Measurements from ENCODE around the gene GEMIN2.
"Not testable (repeated sequence)": the region's sequence is repeated elsewhere in the genome, so short reads cannot be mapped to it uniquely, and the experiment has no call there.

Gene GEMIN2

DNA sequence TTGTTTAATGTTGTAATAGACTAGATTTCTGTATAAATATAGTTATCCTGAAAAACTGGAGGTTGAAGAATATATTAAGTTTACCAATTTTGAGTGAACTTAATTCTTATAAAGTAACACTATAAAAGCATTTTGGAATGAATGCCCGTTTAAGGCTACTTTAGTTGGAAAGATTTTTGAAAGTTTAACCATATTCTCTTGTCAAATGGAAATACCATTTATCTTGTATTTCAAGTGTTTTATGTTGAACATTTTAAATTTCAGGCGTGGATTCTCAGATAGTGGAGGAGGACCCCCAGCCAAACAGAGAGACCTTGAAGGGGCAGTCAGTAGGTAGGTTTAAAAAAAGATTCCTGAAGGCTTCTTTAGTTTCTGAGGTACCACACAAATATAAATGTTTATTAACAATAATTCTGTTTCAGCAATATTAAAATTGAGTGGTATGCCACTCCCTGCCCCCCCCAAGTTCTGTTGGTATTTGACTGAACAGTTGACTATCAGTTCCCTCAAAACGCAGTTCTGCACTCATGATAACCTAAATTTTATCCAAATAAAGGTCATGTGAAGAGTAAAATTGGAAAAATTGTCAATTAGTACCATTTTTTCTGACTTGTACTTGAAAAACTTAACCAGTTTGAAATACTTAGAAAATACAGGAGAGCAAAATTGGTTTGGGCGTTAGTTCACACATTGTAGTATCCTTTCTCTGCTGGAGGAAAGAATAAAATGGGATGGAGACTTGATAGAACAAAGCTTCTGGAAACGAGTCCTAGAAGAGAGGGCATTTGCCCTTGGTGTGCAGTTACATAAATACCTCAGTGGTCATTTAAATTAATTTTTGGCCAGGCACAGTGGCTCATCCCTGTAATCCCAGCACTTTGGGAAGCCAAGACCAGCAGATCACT, 62.4 kb downstream of the GEMIN2 start:
- DNase-seq (ENCODE audit: low spot score in 2 of 2) (no peak), ATAC-seq (ENCODE audit: low read depth) (no peak)
- peak overlapping the region; percentile 95 for H3K4me3 Mint-ChIP-seq
- H3K4me1 Mint-ChIP-seq, result peaks cover 7% of the 10 kb centered on the region
- H3K9me3 Mint-ChIP-seq, result no peaks in the 10 kb centered on the region
- no peaks in the 10 kb centered on the region for H3K27me3 Mint-ChIP-seq
- peak overlapping the region; percentile 98 for H3K27ac Mint-ChIP-seq
- H3K36me3 Mint-ChIP-seq, result peaks cover 17% of the 10 kb centered on the region

DNA sequence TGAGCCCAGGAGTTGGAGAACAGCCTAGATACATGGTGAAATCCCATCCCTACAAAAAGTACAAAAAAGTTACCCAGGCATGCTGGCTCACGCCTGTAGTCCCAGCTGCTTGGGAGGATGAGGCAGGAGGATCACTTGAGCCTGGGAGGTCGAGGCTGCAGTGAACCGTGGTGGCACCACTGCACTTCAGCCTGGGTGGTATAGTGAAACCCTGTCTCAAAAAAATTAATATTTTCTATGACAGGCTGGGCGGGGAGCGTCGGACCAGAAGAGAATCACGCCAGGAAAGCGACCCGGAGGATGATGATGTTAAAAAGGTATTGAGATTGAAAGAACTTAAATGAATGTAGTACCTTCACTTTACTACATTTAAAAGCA, 63.0 kb downstream of the GEMIN2 start:
- DNase-seq (ENCODE audit: low spot score in 2 of 2) (no peak), ATAC-seq (ENCODE audit: low read depth) (no peak)
- H3K4me1 Mint-ChIP-seq, result peaks cover 7% of the 10 kb centered on the region
- peak overlapping the region; percentile 38 for H3K27ac Mint-ChIP-seq
- no peaks in the 10 kb centered on the region for H3K9me3 Mint-ChIP-seq
- no peaks in the 10 kb centered on the region for H3K27me3 Mint-ChIP-seq
- H3K36me3 Mint-ChIP-seq, result peaks cover 17% of the 10 kb centered on the region
- no peak overlapping the region for H3K4me3 Mint-ChIP-seq

DNA sequence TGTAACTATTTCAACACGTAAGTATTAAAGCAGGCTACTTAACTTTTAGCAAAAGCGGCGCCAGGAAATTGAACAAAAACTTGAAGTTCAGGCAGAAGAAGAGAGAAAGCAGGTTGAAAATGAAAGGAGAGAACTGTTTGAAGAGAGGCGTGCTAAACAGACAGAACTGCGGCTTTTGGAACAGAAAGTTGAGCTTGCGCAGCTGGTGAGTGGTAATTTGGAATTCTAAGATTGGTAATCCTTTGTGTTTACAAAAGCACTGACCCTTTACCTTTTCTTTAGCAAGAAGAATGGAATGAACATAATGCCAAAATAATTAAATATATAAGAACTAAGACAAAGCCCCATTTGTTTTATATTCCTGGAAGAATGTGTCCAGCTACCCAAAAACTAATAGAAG, 64.9 kb downstream of the GEMIN2 start:
- Mint-ChIP-seq H3K9me3 (no peaks in the 10 kb centered on the region), H3K4me3 (no peak overlapping the region), H3K36me3 (peaks cover 21% of the 10 kb centered on the region), H3K4me1 (peaks cover 6% of the 10 kb centered on the region), H3K27ac (no peak overlapping the region), H3K27me3 (no peaks in the 10 kb centered on the region)
- DNase-seq (ENCODE audit: low spot score in 2 of 2) (no peak), ATAC-seq (ENCODE audit: low read depth) (no peak)

DNA sequence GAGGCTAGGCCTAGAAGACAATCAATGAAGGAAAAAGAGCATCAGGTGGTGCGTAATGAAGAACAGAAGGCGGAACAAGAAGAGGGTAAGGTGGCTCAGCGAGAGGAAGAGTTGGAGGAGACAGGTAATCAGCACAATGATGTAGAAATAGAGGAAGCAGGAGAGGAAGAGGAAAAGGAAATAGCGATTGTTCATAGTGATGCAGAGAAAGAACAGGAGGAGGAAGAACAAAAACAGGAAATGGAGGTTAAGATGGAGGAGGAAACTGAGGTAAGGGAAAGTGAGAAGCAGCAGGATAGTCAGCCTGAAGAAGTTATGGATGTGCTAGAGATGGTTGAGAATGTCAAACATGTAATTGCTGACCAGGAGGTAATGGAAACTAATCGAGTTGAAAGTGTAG, 66.4 kb downstream of the GEMIN2 start:
- Mint-ChIP-seq H3K27ac (no peak overlapping the region), H3K9me3 (no peaks in the 10 kb centered on the region), H3K36me3 (peaks cover 22% of the 10 kb centered on the region), H3K4me3 (no peak overlapping the region), H3K27me3 (no peaks in the 10 kb centered on the region), H3K4me1 (peaks cover 2% of the 10 kb centered on the region)
- DNase-seq (ENCODE audit: low spot score in 2 of 2), result no peak
- ATAC-seq (ENCODE audit: low read depth), result no peak

DNA sequence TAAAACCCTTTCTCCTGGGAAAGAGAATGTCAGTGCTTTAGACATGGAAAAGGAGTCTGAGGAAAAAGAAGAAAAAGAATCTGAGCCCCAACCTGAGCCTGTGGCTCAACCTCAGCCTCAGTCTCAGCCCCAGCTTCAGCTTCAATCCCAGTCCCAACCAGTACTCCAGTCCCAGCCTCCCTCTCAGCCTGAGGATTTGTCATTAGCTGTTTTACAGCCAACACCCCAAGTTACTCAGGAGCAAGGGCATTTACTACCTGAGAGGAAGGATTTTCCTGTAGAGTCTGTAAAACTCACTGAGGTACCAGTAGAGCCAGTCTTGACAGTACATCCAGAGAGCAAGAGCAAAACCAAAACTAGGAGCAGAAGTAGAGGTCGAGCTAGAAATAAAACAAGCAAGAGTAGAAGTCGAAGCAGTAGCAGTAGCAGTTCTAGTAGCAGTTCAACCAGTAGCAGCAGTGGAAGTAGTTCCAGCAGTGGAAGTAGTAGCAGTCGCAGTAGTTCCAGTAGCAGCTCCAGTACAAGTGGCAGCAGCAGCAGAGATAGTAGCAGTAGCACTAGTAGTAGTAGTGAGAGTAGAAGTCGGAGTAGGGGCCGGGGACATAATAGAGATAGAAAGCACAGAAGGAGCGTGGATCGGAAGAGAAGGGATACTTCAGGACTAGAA, 67.0 kb downstream of the GEMIN2 start:
- no peak for DNase-seq (ENCODE audit: low spot score in 2 of 2)
- ATAC-seq (ENCODE audit: low read depth), result no peak
- H3K27ac Mint-ChIP-seq, result no peak overlapping the region

DNA sequence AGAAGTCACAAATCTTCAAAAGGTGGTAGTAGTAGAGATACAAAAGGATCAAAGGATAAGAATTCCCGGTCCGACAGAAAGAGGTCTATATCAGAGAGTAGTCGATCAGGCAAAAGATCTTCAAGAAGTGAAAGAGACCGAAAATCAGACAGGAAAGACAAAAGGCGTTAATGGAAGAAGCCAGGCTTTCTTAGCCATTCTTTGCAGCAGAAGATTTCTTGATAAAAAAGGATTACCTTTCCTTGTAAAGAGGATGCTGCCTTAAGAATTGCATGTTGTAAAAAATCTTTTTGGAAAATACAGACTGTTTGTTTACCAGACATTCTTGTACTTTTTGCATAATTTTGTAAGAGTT, 67.5 kb downstream of the GEMIN2 start:
- ATAC-seq (ENCODE audit: low read depth) (no peak), DNase-seq (ENCODE audit: low spot score in 2 of 2) (no peak)
- Mint-ChIP-seq H3K4me3 (no peak overlapping the region), H3K4me1 (peaks cover 2% of the 10 kb centered on the region), H3K27ac (no peak overlapping the region), H3K36me3 (peaks cover 23% of the 10 kb centered on the region), H3K27me3 (no peaks in the 10 kb centered on the region), H3K9me3 (no peaks in the 10 kb centered on the region)

More for the DNA sequence above, 67.0 kb downstream of the GEMIN2 start:
- Mint-ChIP-seq H3K4me1 (no peaks in the 10 kb centered on the region), H3K36me3 (peaks cover 22% of the 10 kb centered on the region), H3K9me3 (no peaks in the 10 kb centered on the region), H3K4me3 (no peak overlapping the region), H3K27me3 (no peaks in the 10 kb centered on the region)

DNA sequence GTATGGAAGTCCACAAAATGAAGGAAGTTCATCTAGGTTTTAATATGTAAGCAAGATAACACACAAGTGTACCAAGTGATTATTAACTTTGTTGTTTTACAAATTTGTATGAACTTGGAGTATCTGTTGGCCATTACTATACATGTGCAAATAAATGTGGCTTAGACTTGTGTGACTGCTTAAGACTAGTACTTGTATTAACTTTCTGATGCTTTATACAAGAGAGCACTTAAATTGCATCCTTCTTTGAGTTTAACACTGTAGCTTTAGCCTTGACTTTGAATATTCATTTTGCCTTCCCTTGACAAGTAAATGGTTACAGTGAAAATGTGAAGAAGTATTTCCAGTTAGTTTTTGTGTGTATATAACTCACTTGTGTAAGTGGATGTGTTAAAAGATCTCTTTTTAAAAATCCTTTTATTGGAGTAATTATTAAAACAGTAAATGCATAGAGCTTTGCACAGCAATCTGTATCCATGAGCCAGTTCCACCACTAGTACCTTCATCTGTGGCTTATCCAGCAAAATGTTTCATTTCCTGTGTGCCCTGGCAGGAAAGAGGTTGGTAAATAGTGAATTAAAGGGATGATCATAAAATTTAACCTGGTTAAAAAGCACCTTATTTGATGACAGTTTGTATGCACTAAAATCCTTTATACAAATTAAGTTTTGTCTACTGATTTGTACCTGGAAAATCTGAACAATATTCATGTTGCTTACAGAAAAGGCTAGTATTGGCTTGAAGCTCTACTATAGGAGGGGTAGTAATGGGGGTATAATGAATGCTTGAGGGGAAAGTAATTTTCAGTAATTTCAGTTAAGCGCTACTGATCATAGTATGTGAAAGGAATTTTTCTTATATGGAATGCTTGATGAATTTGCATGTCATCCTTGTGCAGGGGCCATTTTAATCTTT, 68.9 kb downstream of the GEMIN2 start:
- ATAC-seq (ENCODE audit: low read depth), result no peak
- DNase-seq (ENCODE audit: low spot score in 2 of 2), result no peak
- H3K27ac Mint-ChIP-seq, result no peak overlapping the region

DNA sequence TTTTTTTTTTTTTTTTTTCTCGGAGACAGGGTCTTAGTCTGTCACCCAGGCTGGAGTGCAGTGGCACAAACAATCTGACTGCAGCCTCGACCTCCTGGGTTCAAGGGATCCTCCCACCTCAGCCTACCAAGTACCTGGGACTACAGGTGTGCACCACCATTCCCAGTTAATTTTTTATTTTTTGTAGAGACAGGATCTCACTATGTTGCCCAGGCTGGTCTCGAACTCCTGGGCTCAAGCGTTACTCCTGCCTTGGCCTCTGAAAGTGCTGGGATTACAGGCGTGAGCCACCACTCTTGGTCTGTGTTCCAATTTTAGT, 69.5 kb downstream of the GEMIN2 start:
- not testable (repeated sequence) for H3K27me3 Mint-ChIP-seq; H3K4me3 Mint-ChIP-seq; H3K9me3 Mint-ChIP-seq; H3K4me1 Mint-ChIP-seq; H3K27ac Mint-ChIP-seq; DNase-seq (ENCODE audit: low spot score in 2 of 2); ATAC-seq (ENCODE audit: low read depth)
- peaks cover 16% of the 10 kb centered on the region for H3K36me3 Mint-ChIP-seq

More for the DNA sequence above, 68.9 kb downstream of the GEMIN2 start:
- H3K9me3 Mint-ChIP-seq, result no peaks in the 10 kb centered on the region
- H3K4me3 Mint-ChIP-seq, result no peak overlapping the region
- H3K36me3 Mint-ChIP-seq, result peaks cover 16% of the 10 kb centered on the region
- H3K4me1 Mint-ChIP-seq, result peaks cover 6% of the 10 kb centered on the region
- H3K27me3 Mint-ChIP-seq, result no peaks in the 10 kb centered on the region

DNA sequence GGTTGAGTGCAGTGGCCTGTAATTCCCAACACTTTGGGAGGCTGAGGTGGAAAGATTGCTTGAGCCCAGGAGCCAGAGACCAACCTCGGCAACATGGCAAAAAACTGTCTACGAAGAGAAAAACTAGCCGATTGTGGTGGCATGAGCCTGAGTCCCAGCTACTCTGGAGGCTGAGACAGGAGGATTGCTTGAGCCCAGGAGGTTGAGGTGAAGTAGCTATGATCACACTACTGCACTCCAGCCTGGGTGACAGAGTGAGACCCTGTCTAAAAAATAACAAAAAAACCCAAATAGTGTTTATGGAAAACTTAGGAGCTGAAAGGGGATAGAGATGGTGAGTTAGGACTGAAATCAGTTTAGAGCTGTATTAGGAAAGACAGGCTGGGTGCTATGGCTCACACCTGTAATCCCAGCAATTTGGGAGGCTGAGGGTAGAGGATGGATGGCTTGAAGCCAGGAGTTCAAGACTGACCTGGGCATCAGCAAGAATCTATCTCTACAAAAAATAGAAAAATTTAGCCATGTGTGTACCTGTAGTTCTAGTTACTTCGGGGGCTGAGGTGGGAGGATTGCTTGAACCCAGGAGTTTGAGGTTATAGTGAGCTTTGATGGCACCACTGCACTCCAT, 70.6 kb downstream of the GEMIN2 start:
- ATAC-seq (ENCODE audit: low read depth) (no peak), DNase-seq (ENCODE audit: low spot score in 2 of 2) (no peak)
- H3K27ac Mint-ChIP-seq, result no peak overlapping the region
- H3K4me3 Mint-ChIP-seq, result no peak overlapping the region
- no peaks in the 10 kb centered on the region for H3K9me3 Mint-ChIP-seq
- H3K27me3 Mint-ChIP-seq, result no peaks in the 10 kb centered on the region
- peaks cover 8% of the 10 kb centered on the region for H3K4me1 Mint-ChIP-seq
- peaks cover 10% of the 10 kb centered on the region for H3K36me3 Mint-ChIP-seq

DNA sequence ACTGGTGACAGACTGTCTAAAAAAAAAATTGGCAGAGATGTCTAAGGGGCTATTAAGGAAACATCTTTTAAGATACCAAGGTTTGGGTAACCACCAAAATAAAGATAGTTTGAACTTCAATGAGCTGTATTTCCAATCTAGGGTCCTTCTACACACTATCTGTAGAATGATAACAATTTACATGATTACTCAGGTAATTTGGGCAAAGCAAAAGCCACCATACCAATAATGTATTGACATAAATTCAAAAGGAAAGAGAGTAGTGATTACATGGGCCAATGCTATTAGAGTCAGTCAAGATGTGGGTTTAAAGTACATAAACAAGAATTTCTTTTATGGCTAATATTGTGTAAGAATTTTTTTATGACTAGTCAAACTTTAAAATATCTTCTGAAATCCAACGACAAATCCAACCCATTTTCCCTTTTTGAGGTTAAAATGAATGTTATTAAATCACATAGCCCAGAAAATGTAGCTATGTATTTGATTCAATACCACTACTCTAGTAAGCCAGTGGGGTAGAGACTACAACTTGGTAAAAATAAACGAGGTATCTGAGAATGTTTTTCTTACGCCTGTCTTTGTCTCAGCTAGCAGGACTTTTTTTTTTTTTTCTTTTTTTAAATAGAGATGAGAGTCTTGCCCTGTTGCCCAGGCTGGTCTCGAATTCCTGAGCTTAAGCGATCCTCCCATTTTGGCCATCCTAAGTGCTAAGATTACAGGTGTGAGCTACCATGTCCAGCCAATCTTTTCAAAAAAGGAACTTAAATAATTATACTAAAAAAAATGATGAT, 71.3 kb downstream of the GEMIN2 start:
- Mint-ChIP-seq H3K27me3 (no peaks in the 10 kb centered on the region), H3K9me3 (no peaks in the 10 kb centered on the region), H3K27ac (no peak overlapping the region), H3K4me1 (peaks cover 8% of the 10 kb centered on the region), H3K4me3 (no peak overlapping the region), H3K36me3 (peaks cover 8% of the 10 kb centered on the region)
- DNase-seq (ENCODE audit: low spot score in 2 of 2) (no peak), ATAC-seq (ENCODE audit: low read depth) (no peak)

All from memory B cell (primary cell).